GM19455 (cell line): ENCODE results near the gene ATOH7.
"Not testable (repeated sequence)": the region's sequence is repeated elsewhere in the genome, so short reads cannot be mapped to it uniquely, and the experiment has no call there.

Source experiments
- ATAC-seq: cut with Tn5 transposase; IDR thresholded peaks from one replicate; pipeline ENCODE4 v1.9.1; 2021; ENCODE audit not compliant: unreplicated experiment

The ATOH7 gene

GRCh38 chr10:68231817-68232251 lies at the start of gene ATOH7:
ATOH7 (minus strand) TSS chr10:68232113; CDS start chr10:68231677, 436 bp downstream.
- ATAC-seq: no peak

GRCh38 chr10:68280758-68281157 lies 48.8 kb upstream of the ATOH7 start:
- ATAC-seq: no peak

GRCh38 chr10:68278906-68279753 lies 47.2 kb upstream of the ATOH7 start:
- not testable (repeated sequence) for ATAC-seq

GRCh38 chr10:68277814-68278213 lies 45.9 kb upstream of the ATOH7 start:
- ATAC-seq: not testable (repeated sequence)

- ATAC-seq: no peak
These were observed 44.3 kb upstream of the ATOH7 start for GRCh38 chr10:68276224-68276623.

GRCh38 chr10:68275600-68276126 lies 43.8 kb upstream of the ATOH7 start:
- no peak for ATAC-seq

GRCh38 chr10:68272833-68273232 lies 40.9 kb upstream of the ATOH7 start:
- ATAC-seq: no peak

- no peak for ATAC-seq
These were observed 39.4 kb upstream of the ATOH7 start for GRCh38 chr10:68271196-68271882.

GRCh38 chr10:68269562-68270290 lies 37.8 kb upstream of the ATOH7 start:
- no peak for ATAC-seq

- no peak for ATAC-seq
These were observed 29.4 kb upstream of the ATOH7 start for GRCh38 chr10:68261132-68261856.

- no peak for ATAC-seq
These were observed 21.4 kb upstream of the ATOH7 start for GRCh38 chr10:68253346-68253745.

GRCh38 chr10:68251625-68252495 lies 19.9 kb upstream of the ATOH7 start:
- ATAC-seq: no peak

GRCh38 chr10:68251151-68251550 lies 19.2 kb upstream of the ATOH7 start:
- no peak for ATAC-seq

- no peak for ATAC-seq
These were observed 17.4 kb upstream of the ATOH7 start for GRCh38 chr10:68249297-68249696.

- no peak for ATAC-seq
These were observed 16.0 kb upstream of the ATOH7 start for GRCh38 chr10:68247931-68248330.

- not testable (repeated sequence) for ATAC-seq
These were observed 14.5 kb upstream of the ATOH7 start for GRCh38 chr10:68246397-68246796.

- ATAC-seq: no peak
These were observed 10.1 kb upstream of the ATOH7 start for GRCh38 chr10:68242051-68242450.

- no peak for ATAC-seq
These were observed 7.8 kb upstream of the ATOH7 start for GRCh38 chr10:68239596-68240150.

- no peak for ATAC-seq
These were observed 7.2 kb upstream of the ATOH7 start for GRCh38 chr10:68239069-68239468.
